Head of caudate nucleus (tissue), 42 donors: ENCODE data around the gene NKAIN2.
"Not testable (repeated sequence)": the region's sequence is repeated elsewhere in the genome, so short reads cannot be mapped to it uniquely, and the experiment has no call there.

ENCODE experiments used
- DNase-seq, 42 donors: peaks; one replicate each; pipeline versions ENCODE4 v3.0.0 to v3.0.0-alpha.2; 2020 to 2021; ENCODE audit warnings: mixed read lengths in 7 of 42
- intact Hi-C: fragments of 100-400 bp; cut with DNase I; formaldehyde crosslinking; loops from one replicate; pipeline ENCODE4 v1.15.0; 2022

The NKAIN2 gene

GRCh38 chr6:124560873-124561567, 757.4 kb downstream of the NKAIN2 start:
- intact Hi-C loops: no loop called here
- DNase-seq: no peak

GRCh38 chr6:124561635-124562130, 758.0 kb downstream of the NKAIN2 start:
- no peak for DNase-seq
- intact Hi-C loops: no loop called here

GRCh38 chr6:124564125-124564524, 760.5 kb downstream of the NKAIN2 start:
- intact Hi-C loops: not testable (repeated sequence)

DNA sequence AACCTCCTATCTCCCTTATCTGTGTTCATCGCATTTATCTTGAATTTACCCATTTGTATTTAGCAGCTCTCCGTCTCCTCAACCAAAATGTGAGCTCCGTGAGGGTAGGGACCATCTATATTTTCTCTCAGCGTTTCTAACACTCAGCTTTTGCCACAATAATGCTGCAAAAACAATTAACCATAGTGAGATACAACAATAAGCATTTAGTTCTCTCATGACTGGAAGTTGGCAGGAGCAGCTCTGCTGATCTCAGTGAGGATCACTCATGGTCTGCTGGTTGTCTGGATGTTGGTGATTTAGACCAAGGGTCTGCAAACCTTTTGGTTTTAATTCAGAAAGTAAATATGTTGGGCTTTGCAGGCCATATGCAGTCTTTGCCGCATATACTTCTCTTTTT, 763.7 kb downstream of the NKAIN2 start:
- intact Hi-C loops: no loop called here
- DNase-seq: peak in 3 of 42 donors; percentile 5 to 21 (median 7)

More at GRCh38 chr6:124564125-124564524, 760.5 kb downstream of the NKAIN2 start:
- not testable (repeated sequence) for DNase-seq

GRCh38 chr6:124573953-124574352, 770.3 kb downstream of the NKAIN2 start:
- intact Hi-C loops: no loop called here
- no peak for DNase-seq

GRCh38 chr6:124577734-124578281, 774.1 kb downstream of the NKAIN2 start:
- intact Hi-C loops: no loop called here
- no peak for DNase-seq

DNA sequence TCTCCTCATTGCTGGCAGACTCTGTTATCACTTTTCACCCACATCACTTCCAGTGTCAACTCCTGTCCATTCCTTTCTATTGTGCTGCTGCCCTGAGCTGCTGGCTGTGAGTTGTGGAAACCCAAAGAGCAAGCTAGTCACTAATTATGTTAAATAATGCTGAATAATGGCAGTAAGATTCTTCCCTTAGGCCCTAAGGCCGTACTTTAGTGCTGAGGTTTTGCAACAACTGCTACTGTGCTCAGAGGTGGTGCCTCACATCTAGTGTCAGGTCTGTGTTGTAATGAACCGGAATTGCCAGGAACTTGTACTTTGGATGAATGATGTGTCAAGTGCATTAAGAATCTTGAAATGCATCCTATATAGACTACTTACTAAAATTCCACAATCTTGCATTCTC, 786.3 kb downstream of the NKAIN2 start:
- intact Hi-C loops: no loop called here
- DNase-seq: no peak

DNA sequence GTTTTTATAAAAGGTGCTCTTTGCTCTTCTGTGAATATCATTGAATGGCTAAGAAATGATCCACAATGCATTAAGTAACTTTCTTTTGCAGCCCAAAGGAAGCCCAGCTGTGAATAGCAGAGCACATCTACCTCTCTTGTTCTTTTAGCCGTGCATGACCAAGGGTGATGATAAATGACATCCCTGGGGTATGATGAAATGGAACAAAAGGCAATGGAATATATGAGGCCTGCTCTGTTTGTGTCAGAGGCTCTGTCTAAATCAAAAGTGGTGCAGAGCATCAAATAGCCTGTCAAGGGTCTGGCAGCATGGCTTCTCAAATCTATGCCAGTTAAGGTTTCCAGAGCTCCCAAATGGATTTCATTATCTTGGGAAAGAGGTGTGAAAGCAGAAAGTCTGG, 796.0 kb downstream of the NKAIN2 start:
- no peak for DNase-seq
- intact Hi-C loops: no loop called here

DNA sequence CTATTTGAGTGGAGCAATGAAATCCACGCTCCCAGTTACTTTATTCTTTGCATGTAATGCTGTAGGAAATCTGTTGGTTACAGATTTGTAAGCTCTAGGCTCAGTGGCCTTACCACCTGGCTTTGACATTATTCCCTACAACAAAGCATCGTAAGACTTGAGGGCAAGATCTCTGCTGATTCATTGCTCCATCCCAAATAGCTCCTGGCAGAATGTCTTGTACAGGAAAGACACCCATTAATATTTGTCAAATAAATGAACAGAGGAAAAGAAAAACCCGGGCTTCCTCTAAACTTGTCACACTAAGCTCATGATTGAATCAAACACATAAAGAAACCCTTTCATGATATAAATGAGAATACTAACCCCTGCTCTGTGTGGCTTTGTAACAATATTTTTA, 801.1 kb downstream of the NKAIN2 start:
- DNase-seq: no peak
- intact Hi-C loops: no loop called here

DNA sequence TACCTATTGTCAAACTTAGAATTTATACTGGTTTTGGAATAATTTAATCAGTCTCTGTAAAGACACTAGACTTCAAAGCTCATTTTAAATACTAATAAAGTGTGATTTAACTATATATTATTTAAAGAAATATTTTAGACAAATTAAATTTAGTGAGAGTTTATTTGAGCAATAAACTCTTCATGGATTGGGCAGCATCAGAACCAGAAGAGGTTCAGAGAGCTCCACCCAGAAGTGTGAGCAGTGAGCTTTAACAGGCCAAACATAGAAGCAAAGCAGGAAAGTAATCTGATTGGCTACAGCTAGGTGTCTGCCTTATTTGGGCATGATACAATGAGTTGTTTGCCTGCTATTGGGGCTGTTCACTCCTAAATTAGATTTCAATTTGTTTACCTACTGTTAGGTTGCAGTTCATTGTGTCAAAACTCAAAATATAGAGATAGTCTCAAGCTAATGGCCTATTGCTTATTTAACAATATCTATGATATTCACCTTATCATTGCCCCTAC, 803.5 kb downstream of the NKAIN2 start:
- intact Hi-C loops: no loop called here

DNA sequence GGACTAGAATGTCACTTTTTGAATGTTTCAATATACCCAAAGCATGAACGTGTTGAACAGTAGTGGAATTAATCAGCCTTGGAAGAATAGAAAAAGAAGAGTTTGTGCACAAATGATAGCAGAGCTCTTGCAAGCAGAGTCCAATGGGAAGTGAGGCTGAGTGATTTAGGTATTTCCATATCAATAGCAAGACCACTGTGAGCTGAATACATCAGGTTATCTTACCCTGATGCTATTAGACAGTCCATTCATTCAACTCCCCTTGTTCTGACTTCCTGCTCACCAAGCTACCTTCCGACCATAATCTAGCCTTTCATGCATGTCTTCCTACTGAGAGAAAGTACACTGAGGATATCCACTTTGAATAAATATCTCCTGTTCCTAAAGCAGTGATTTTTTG, 809.4 kb downstream of the NKAIN2 start:
- no peak for DNase-seq
- intact Hi-C loops: no loop called here

More for the DNA sequence above, 803.5 kb downstream of the NKAIN2 start:
- no peak for DNase-seq

- intact Hi-C loops: no loop called here
- DNase-seq: no peak
These were observed 818.7 kb downstream of the NKAIN2 start for GRCh38 chr6:124622351-124622750.

- intact Hi-C loops: no loop called here
- no peak for DNase-seq
These were observed 830.0 kb downstream of the NKAIN2 start for GRCh38 chr6:124633655-124634054.

- DNase-seq: no peak
These were observed 836.8 kb downstream of the NKAIN2 start for GRCh38 chr6:124640432-124640831.

GRCh38 chr6:124655866-124656265, 852.2 kb downstream of the NKAIN2 start:
- DNase-seq: no peak
- intact Hi-C loops: no loop called here

More at GRCh38 chr6:124640432-124640831, 836.8 kb downstream of the NKAIN2 start:
- intact Hi-C loops: no loop called here

- no peak for DNase-seq
- intact Hi-C loops: no loop called here
These were observed 854.4 kb downstream of the NKAIN2 start for GRCh38 chr6:124658053-124658452.

GRCh38 chr6:124659427-124659826, 855.8 kb downstream of the NKAIN2 start:
- intact Hi-C loops: no loop called here

DNA sequence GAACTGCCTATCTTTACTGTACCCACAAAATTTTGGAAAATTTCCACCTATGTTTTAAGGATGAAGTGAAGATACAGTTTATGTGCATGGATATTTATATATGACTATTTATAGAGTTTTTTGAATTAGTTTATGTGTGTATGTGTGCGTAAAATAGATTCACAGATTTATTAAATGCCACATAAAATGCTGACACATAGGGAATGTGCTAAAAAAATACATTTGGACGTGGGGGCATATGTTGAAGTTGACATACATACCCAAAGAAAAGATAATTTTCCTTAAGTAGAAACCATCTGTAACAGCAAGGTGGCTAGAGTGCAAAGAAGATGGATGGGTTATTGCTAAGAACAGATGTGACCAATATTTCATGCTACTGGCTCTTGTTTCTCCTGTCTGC, 856.5 kb downstream of the NKAIN2 start:
- DNase-seq: no peak
- intact Hi-C loops: no loop called here

More at GRCh38 chr6:124659427-124659826, 855.8 kb downstream of the NKAIN2 start:
- DNase-seq: no peak

GRCh38 chr6:124661097-124661661, 857.5 kb downstream of the NKAIN2 start:
- intact Hi-C loops: no loop called here
- no peak for DNase-seq

DNA sequence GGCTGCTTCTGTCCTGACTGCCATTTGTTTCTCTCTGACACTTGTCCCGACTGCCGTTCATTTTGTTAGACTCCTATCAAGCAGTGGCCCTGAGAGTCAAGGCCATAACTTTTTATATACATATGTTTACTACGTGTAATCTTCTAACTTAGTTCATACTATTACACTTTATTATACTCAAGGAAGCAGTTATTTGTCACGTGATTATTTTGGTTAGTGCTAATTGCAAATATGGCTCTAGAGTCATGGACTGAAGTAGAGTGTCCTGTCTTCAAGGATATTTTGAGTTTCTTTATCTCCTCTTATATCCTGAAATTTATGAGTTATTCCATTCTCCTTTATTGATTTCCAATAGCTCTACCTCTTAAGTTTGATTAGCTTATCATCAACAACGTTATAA, 864.4 kb downstream of the NKAIN2 start:
- intact Hi-C loops: no loop called here
- no peak for DNase-seq
